Neural progenitor cell (in vitro differentiated cells): ENCODE results near the gene PCSK5. TPM values are rescaled to one million over a fixed set of nuclear protein-coding genes. Genes with fewer than 3 reads are reported as not detected.

ENCODE experiments used
- DNase-seq: peaks from one replicate; pipeline ENCODE4 v3.0.0-alpha.2; 2016; ENCODE audit warnings: low spot score
- H2AFZ ChIP-seq: fragments of 200-600 bp; sonication (generic); replicated peaks from 2 replicates; pipeline ENCODE4 v1.6.1; 2016; ENCODE audit warnings: antibody characterized with exemption
- H3F3A ChIP-seq: fragments of 200-600 bp; sonication (generic); 2 replicates; pipeline ENCODE4 v1.6.1; 2016; ENCODE audit warnings: antibody characterized with exemption, low read depth
- H3K27ac ChIP-seq: fragments of 200-600 bp; sonication (generic); 2 replicates; pipeline ENCODE4 v1.5.1; 2016; ENCODE audit warnings: mild to moderate bottlenecking
- H3K27me3 ChIP-seq: fragments of 200-600 bp; sonication (generic); 2 replicates; pipeline ENCODE4 v1.6.1; 2016; ENCODE audit warnings: mild to moderate bottlenecking, moderate library complexity
- H3K36me3 ChIP-seq: fragments of 200-600 bp; sonication (generic); 2 replicates; pipeline ENCODE4 v1.5.1; 2016
- H3K4me1 ChIP-seq: fragments of 200-600 bp; sonication (generic); 2 replicates; pipeline ENCODE4 v1.6.1; 2016; ENCODE audit warnings: mixed run types
- H3K4me2 ChIP-seq: fragments of 200-600 bp; sonication (generic); 2 replicates; pipeline ENCODE4 v1.6.1; 2016
- H3K4me3 ChIP-seq: fragments of 200-600 bp; sonication (generic); 2 replicates; pipeline ENCODE4 v1.5.1; 2016
- H3K79me2 ChIP-seq: fragments of 200-600 bp; sonication (generic); 2 replicates; pipeline ENCODE4 v1.6.1; 2016; ENCODE audit warnings: low read depth
- H3K9ac ChIP-seq: fragments of 200-600 bp; sonication (generic); 2 replicates; pipeline ENCODE4 v1.6.1; 2016
- H3K9me3 ChIP-seq: fragments of 200-600 bp; sonication (generic); 2 replicates; pipeline ENCODE4 v1.5.1; 2016; ENCODE audit warnings: low read depth
- H4K20me1 ChIP-seq: fragments of 200-600 bp; sonication (generic); 2 replicates; pipeline ENCODE4 v1.6.1; 2016; ENCODE audit warnings: low read depth
- H3K27ac Mint-ChIP-seq: 3 replicates; pipeline ENCODE4 v1.8.0; 2021; ENCODE audit warnings: mixed read lengths
- H3K27me3 Mint-ChIP-seq: 2 replicates; pipeline ENCODE4 v1.8.0; 2022; ENCODE audit warnings: low read depth, mild to moderate bottlenecking, inconsistent platforms, moderate library complexity, mixed read lengths; ENCODE audit not compliant: insufficient read depth
- H3K36me3 Mint-ChIP-seq: 3 replicates; pipeline ENCODE4 v1.8.0; 2021; ENCODE audit warnings: mixed read lengths
- H3K4me1 Mint-ChIP-seq: 3 replicates; pipeline ENCODE4 v1.8.0; 2021; ENCODE audit warnings: mixed read lengths
- H3K4me3 Mint-ChIP-seq: 3 replicates; pipeline ENCODE4 v1.8.0; 2021; ENCODE audit warnings: mild to moderate bottlenecking, moderate library complexity, mixed read lengths
- H3K9me3 Mint-ChIP-seq: 3 replicates; pipeline ENCODE4 v1.8.0; 2020; ENCODE audit warnings: mixed read lengths
- EZH2 ChIP-seq: fragments of 200-600 bp; sonication (generic); IDR thresholded peaks from 2 replicates; pipeline ENCODE4 v1.6.1; 2017; ENCODE audit warnings: antibody characterized with exemption, mild to moderate bottlenecking, moderate library complexity
- EZH2phosphoT487 ChIP-seq: fragments of 200-600 bp; sonication (generic); IDR thresholded peaks from 2 replicates; pipeline ENCODE4 v1.6.1; 2017; ENCODE audit warnings: antibody characterized with exemption
- total RNA-seq: library from RNA; depleted of rRNA; stranded (reverse); fragments of >200 nt; gene quantifications from 2 replicates; pipeline ENCODE4 v1.2.3, GENCODE V29; 2015; ENCODE audit warnings: low replicate concordance
- TF ChIP-seq, protein P1 (sequence below): fragments of 200-600 bp; sonication (generic); IDR thresholded peaks from 2 replicates; pipeline ENCODE4 v1.5.1; 2017; ENCODE audit warnings: antibody characterized with exemption, mild to moderate bottlenecking

The PCSK5 gene
- total RNA-seq, 1 donor from 2014 or later = 23.4 TPM

DNA sequence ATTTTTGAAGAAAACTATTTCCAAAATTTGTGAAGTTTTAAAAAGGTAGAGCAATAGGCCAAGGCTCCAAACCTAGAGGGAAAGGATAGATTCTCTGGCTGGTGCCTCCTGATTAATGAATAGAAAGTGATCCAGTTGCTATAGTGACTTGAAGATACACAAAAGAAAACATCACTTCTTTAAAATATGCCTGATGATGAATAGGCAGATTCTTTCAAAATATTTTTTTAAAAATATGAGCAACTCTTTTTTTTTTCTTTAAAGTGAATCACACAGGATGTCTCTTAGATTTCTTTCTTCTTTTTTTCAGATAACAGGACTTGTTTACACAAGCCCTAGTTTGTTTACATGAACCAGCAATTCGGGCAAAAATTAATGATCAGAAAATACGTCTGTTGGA lies 379.3 kb downstream of the PCSK5 start:
- DNase-seq = no peak
- TF ChIP-seq, protein P1, sequence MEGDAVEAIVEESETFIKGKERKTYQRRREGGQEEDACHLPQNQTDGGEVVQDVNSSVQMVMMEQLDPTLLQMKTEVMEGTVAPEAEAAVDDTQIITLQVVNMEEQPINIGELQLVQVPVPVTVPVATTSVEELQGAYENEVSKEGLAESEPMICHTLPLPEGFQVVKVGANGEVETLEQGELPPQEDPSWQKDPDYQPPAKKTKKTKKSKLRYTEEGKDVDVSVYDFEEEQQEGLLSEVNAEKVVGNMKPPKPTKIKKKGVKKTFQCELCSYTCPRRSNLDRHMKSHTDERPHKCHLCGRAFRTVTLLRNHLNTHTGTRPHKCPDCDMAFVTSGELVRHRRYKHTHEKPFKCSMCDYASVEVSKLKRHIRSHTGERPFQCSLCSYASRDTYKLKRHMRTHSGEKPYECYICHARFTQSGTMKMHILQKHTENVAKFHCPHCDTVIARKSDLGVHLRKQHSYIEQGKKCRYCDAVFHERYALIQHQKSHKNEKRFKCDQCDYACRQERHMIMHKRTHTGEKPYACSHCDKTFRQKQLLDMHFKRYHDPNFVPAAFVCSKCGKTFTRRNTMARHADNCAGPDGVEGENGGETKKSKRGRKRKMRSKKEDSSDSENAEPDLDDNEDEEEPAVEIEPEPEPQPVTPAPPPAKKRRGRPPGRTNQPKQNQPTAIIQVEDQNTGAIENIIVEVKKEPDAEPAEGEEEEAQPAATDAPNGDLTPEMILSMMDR = no peak
- TF ChIP-seq EZH2phosphoT487 (no peak), EZH2 (no peak)
- Histone ChIP-seq H3K4me3 (no peak overlapping the region), H3K79me2 (no peaks in the 10 kb centered on the region), H3K36me3 (no peaks in the 10 kb centered on the region), H3K27ac (peak overlapping the region; percentile 85), H3K9me3 (peaks cover under 1% of the 10 kb centered on the region), H3K4me2 (peak overlapping the region; percentile 42), H3F3A (peaks cover 45% of the 10 kb centered on the region), H2AFZ (no peak overlapping the region), H3K9ac (no peak overlapping the region), H3K4me1 (peaks cover 57% of the 10 kb centered on the region), H3K27me3 (no peaks in the 10 kb centered on the region), H4K20me1 (no peaks in the 10 kb centered on the region)
- Mint-ChIP-seq H3K27me3 (no peaks in the 10 kb centered on the region), H3K9me3 (no peaks in the 10 kb centered on the region), H3K4me3 (no peak overlapping the region), H3K4me1 (peaks cover 20% of the 10 kb centered on the region), H3K36me3 (no peaks in the 10 kb centered on the region), H3K27ac (no peak overlapping the region)

DNA sequence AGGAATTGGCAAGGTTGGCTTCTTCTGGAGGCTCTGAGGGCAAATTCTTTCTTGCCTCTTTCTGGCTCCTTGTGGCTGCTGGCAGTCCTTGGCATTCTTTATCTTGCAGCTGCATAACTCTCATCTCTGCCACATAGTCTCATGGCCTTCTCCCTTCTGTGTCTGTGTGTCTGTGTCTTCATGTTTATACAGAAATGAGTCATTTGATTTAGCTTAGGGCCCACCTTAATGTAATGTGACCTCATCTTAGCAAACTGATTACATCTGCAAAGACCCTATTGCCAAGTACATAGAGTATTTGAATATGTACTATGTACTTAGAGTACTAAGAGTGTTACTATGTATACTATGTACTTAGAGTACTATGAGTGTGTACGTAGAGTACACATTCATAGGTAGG lies 381.3 kb downstream of the PCSK5 start:
- Histone ChIP-seq H3K27ac (no peak overlapping the region), H3K9me3 (no peaks in the 10 kb centered on the region), H3K9ac (no peak overlapping the region), H3K4me2 (no peak overlapping the region), H2AFZ (no peak overlapping the region), H3K4me3 (no peak overlapping the region), H3K4me1 (peaks cover 40% of the 10 kb centered on the region), H3K27me3 (no peaks in the 10 kb centered on the region), H3K36me3 (no peaks in the 10 kb centered on the region), H3K79me2 (no peaks in the 10 kb centered on the region), H3F3A (peaks cover 25% of the 10 kb centered on the region), H4K20me1 (no peaks in the 10 kb centered on the region)
- Mint-ChIP-seq H3K27ac (no peak overlapping the region), H3K4me3 (no peak overlapping the region), H3K27me3 (no peaks in the 10 kb centered on the region), H3K9me3 (no peaks in the 10 kb centered on the region), H3K36me3 (no peaks in the 10 kb centered on the region), H3K4me1 (peaks cover 16% of the 10 kb centered on the region)
- no peak for DNase-seq
- TF ChIP-seq EZH2 (no peak), EZH2phosphoT487 (no peak)
- TF ChIP-seq, protein P1 = no peak

DNA sequence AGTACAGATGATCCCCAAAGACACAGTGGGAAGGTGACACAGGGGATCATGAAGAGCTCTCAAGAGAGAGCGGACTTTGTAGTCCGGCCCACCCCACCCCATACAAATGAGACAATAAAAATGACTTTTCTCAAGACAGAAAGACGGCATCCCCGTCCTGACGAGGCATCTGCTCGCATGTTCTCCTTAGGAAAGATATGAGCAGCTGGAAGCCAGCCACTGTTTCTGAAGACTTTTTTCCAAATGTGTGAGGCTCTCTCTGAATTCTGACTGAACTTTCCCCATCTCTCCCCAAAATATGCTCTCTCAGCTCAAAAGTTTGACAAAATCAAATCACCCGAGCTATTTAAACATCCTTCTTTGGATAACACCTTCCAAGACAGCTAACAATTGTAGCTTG lies 398.6 kb downstream of the PCSK5 start:
- H4K20me1 ChIP-seq = no peaks in the 10 kb centered on the region
- H3K9me3 ChIP-seq = no peaks in the 10 kb centered on the region
- H3K36me3 ChIP-seq = no peaks in the 10 kb centered on the region
- Mint-ChIP-seq H3K4me1 (peaks cover 10% of the 10 kb centered on the region), H3K9me3 (peaks cover 4% of the 10 kb centered on the region), H3K27ac (no peak overlapping the region), H3K36me3 (no peaks in the 10 kb centered on the region), H3K4me3 (no peak overlapping the region), H3K27me3 (peaks cover 4% of the 10 kb centered on the region)
- H3K27ac ChIP-seq = no peak overlapping the region
- no peak overlapping the region for H2AFZ ChIP-seq
- no peak overlapping the region for H3K4me3 ChIP-seq
- no peaks in the 10 kb centered on the region for H3F3A ChIP-seq
- no peak overlapping the region for H3K9ac ChIP-seq
- no peaks in the 10 kb centered on the region for H3K27me3 ChIP-seq
- no peak for DNase-seq
- TF ChIP-seq, protein P1 = no peak
- TF ChIP-seq EZH2phosphoT487 (no peak), EZH2 (no peak)
- no peaks in the 10 kb centered on the region for H3K79me2 ChIP-seq
- no peak overlapping the region for H3K4me2 ChIP-seq
- peaks cover 6% of the 10 kb centered on the region for H3K4me1 ChIP-seq
